DMS53 (cell line): ENCODE measurements around the gene KCNT1.

ENCODE experiments used
- DNase-seq: peaks from one replicate; lab custom pipeline; 2025; lab: John Stamatoyannopoulos, UW

The KCNT1 gene

DNA sequence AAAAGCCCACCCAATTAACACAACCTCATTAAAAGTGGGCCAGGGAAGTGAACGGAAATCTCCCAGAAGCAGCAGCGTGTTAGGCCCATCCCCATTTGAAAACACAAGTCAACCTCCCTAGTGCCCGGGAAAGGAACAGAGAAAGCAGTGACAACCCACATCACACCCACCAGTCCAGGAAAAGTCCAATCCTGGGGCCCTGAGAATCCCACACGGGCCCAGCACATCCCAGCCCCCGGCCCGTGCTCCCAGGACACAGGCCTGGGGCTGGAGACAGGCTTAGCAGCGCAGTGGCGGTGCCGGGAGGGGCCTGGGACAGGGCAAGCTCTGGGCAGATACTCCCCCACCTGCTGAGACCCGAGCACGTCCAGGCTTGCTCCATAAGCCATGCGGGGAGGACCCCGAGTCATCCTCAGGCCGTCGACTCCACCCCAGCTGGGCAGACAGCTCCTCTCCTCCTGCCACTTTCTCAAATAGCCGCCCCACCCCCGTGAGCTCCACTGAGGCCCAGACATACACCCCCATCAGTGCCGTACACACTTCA, 101.0 kb downstream of the KCNT1 start:
- DNase-seq: no peak

DNA sequence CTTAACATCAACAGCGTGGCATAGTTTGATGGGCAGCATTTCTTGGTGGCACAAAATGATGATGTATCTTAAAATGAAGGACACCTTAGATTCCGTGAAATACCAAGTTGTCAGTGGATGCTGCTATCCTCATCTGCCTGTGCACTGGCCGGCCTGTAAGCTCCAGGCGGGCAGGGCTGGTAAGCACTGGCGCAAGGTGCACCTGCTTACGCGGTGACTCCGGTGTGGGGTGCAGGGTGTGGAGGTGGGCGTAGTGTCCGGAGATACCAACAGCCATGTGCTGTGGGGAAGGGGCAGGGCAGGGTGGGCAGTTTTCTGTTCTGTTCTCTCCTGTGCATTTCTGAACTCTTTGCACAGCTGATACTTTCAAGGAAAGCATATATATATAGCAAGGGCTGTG, 101.5 kb downstream of the KCNT1 start:
- DNase-seq: no peak

DNA sequence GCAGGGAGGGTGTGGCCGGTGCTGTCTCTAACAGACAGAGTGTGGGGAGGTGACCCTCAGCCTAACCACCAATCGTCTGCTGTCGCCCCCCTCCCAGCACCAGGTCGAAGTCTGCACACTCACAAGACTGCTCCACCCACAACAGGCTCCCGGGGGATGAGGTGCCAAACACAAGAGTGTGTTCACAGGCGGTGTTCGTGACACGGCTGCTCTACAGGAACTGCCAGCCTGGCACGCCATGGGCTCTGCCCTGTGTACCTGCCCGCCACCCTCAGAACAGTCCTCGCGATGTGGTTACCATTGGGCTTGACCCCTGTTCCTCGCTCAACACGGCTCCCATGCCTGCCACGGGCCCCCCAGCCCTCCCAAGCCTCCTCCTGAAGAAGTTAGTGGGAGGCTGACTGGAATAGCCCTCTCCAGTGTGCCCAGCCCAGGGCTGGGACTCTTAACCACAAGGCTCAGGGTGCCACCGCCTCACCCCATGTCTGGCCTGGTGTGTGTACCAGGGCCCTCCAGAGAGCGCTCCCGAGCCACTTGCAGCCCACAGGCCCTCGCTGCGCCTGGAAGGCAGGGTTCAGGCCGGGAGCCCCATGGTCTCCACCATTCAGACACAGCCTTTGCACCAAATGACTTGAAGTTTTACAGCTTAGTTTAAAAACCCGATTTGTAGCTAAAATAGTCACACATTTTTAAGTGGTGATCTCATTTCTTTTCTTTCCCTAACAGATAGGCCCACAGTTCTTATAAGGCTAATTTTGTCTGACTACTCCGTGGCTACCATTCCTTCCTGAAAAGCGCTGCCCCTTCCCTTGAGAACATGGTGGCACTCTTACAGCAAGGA, 102.8 kb downstream of the KCNT1 start:
- no peak for DNase-seq

DNA sequence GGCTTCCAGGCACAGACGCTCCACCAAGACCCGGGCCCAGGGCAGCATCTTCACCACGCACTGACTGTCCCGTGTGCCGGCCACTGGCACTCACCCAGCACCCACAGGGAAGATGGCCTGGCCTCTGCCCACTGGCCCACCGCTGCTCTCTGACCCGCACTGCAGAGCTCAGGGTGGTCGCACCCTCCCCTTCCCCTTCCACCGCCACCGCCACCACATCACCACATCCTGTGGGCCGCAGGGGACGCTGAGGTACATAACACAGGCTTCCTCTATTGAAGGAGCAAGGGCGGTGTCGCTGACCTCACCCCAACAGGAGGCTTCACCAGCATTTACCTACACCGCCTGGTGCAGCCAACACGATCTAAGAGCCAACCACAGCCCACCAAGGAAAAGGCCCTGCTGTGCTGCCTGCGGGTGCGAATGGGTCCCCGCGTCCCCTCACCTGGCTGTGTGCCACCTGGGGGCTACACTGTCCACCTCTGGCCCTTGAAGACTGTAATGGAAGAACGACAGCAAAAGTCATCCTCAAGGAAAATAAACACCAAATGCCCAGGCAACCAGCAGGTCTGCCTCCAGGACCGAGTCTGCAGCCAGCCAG, 103.5 kb downstream of the KCNT1 start:
- DNase-seq: no peak

GRCh38 chr9:135809166-135809565, 107.2 kb downstream of the KCNT1 start:
- DNase-seq: no peak

- DNase-seq: no peak
Measured at GRCh38 chr9:135810806-135811575, 109.0 kb downstream of the KCNT1 start.

- DNase-seq: no peak
Measured at GRCh38 chr9:135811801-135812200, 109.8 kb downstream of the KCNT1 start.

- no peak for DNase-seq
Measured at GRCh38 chr9:135812961-135813360, 111.0 kb downstream of the KCNT1 start.

- DNase-seq: no peak
Measured at GRCh38 chr9:135813671-135814290, 111.8 kb downstream of the KCNT1 start.

GRCh38 chr9:135814421-135815095, 112.6 kb downstream of the KCNT1 start:
- DNase-seq: no peak

DNA sequence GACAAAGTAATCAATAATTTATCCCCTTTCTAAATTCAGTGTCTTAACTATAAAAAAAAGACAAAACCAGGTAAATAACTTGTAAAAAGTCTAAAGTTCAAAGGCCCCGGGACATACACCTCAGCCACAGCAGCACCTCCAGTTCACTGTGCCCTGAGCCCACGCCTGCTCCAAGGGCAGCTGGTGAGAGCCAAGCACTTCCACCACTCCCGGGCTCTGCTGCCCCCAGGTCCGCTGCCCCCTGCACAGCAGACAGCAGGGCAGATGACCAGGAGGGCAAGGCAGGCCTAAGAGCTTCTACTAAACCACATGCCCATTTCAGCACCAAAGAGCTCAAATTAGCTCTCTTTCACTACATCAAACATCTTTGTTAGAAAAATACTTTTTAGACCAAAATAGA, 113.4 kb downstream of the KCNT1 start:
- no peak for DNase-seq

- DNase-seq: no peak
Measured at GRCh38 chr9:135815830-135816650, 114.1 kb downstream of the KCNT1 start.

- no peak for DNase-seq
Measured at GRCh38 chr9:135816651-135816970, 114.6 kb downstream of the KCNT1 start.

DNA sequence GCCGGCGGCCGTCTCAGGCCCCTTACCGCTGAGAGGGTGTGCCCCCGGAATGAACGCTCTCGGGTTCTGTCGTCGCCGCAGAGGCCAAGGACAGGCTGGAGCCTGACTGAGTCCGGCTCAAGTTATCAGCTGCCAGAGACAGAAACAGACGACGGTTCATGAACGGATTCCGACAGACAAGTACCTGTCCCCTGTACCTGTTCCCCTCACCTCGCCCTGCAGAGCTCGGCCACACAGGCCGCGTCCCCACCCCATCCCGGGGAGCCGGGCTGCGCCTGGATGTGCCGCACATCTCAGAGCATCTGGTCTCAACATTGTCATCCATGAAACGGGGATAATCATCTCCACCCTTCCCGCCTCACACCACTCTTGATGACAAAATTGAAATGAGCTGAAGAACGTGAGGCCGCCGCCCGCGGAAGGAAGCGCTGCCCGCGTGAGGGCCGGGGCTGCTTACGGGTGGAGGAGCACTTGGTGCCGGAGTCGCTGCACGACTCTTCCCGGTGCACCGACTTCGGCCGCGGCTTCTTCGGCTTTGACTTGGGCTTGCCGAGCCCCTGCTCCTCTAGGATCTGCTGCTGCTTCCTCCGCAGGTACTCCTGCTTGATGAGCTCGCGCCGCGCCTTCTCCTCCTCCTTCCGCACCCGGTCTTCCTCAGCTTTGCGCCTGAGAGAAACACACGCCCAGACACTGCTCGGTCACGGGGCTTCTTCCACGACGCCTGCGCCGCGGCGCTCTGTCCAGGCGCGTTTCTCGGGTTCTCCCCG, 116.1 kb downstream of the KCNT1 start:
- no peak for DNase-seq

DNA sequence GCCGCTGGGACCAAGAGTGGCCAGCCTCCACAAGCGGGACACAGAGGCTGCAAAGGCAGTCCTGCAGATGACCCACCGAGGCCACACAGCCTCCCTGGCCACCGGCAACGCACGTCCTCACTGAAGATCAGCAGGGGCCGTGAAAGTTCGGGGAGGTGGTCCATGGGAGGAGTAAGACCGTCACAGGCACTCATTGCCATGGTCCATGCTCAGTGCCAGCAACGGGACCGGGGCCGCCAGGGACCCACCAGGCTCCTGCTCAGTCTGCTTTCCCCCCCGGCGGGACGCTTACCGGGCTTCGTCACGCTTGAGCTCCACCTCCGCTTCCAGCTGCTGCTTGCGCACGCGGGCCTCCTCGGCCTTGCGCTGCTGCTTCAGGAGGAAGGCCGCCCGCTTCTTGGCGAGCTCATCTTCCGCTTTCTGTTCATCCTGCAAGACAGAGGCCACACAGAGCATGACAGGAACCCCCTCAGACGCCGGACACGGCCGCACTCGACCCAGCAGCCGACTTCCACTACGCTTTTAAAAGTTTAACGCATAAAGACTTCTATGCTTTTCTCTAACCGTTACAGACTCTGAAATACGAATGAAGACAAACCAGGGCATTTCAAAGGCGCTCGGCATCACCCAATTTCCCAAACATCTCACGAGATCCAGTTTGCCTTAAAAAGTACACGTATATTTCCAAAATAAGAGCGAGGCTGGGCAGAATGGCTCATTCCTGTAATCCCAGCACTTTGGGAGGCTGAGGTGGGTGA, 116.9 kb downstream of the KCNT1 start:
- DNase-seq: no peak

DNA sequence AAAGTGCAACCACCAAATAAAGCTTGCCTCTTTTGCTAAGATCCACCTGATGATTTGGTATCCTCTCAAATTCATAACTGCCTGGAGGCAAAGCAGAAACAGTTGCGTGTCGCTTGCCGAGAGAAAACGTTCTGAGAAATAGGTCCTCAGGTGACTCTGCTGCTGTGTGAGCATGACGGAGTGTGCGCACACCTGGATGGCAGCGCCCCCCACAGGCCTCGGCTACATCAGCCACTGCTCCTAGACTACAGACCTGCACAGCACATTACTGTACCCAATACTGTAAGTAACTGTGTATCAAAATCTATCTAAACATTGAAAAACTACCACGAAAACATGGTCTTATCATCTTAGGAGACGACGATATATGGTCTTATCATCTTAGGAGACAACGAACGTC, 117.9 kb downstream of the KCNT1 start:
- DNase-seq: peak; percentile 39

- DNase-seq: no peak
Measured at GRCh38 chr9:135820661-135821060, 118.7 kb downstream of the KCNT1 start.

DNA sequence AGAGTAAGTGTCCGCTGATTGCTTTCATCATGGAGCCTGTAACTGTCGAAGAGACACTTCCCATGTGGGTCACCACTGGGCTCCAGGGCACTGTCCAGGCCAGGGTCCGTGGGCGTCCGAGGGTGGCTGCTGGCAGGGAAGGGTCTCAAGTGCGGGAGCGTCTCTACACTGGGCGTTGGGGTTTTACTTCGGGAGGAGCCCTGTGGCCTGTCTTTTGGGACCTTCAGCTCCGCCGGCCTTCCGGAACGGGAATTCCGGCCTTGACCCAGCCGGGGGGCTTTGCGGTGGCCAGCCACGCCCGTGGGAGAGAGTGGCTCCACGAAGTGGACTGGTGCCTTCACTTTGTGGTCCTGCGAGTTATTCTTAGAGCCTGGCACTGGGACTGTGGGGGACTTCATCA, 119.1 kb downstream of the KCNT1 start:
- DNase-seq: no peak

- no peak for DNase-seq
Measured at GRCh38 chr9:135821733-135822373, 119.9 kb downstream of the KCNT1 start.
